Activated naive CD4-positive, alpha-beta T cell treated with anti-CD3 and anti-CD28 coated beads, Interleukin-2, amount 50 U/mL, for 16 hours (primary cell): Measurements from ENCODE around the gene ST3GAL5.
"Not testable (repeated sequence)": the region's sequence is repeated elsewhere in the genome, so short reads cannot be mapped to it uniquely, and the experiment has no call there.

Experiments
- DNase-seq: peaks from one replicate; pipeline ENCODE4 v3.0.0-alpha.2; 2020

Gene ST3GAL5

GRCh38 chr2:85888684-85889626 lies at the start of gene ST3GAL5:
ST3GAL5 (minus strand) TSS chr2:85888990; CDS start chr2:85888905, 85 bp downstream.
- peak; percentile 93 for DNase-seq

DNA sequence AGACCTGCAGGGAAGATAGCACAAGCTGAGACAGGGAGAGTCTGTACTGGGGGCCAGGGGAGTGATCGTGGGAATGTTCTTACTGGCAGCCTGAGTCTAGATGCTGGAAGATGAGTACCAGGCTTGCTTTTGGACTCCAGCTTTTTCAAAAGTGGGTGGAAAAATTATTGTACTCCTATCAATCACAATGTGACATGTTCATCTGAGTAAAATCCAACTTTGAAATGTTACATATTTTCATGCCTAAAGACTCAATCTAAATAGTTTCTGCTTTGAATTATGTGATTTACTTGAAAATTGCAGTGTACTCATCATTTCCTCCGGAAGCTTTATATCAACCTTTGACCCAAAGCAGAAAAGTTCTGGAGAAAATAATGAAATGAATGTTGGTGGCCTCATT lies 49.7 kb upstream of the ST3GAL5 start:
- DNase-seq: no peak

- no peak for DNase-seq
Measured at GRCh38 chr2:85937069-85937439, 48.3 kb upstream of the ST3GAL5 start.

DNA sequence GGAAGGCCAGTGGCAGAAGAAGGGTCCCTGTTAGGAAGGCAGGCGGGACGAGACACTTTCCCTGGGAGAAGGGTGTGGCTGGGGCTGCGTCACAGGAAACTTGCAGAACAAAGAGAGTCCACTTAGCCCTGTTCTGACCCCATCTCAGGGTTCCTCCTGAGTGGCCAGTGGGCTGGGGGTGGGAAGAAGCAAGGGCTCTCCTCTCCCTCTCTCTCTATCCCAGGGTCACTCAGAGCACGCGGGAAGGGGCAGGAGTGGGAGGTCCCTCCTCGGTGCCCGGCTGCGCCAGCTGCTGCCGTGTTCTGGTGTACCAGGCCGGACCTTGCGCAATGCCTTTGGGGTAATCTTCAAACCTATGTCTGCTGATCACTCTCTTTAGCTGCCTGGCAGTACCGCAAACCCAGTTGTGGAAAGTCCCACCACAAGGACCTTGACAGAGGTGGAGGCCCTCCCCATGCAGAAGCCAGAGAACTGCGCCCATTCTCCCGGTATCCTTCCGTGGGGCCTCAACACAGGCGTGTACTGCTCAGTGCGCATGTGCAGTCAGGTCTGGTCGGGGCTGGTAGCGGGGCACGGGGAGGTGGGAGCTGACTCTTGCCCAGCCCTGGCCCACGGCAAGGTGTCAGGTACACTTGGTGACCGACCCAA lies 47.8 kb upstream of the ST3GAL5 start:
- DNase-seq: no peak

- DNase-seq: no peak
Measured at GRCh38 chr2:85935746-85936208, 47.0 kb upstream of the ST3GAL5 start.

DNA sequence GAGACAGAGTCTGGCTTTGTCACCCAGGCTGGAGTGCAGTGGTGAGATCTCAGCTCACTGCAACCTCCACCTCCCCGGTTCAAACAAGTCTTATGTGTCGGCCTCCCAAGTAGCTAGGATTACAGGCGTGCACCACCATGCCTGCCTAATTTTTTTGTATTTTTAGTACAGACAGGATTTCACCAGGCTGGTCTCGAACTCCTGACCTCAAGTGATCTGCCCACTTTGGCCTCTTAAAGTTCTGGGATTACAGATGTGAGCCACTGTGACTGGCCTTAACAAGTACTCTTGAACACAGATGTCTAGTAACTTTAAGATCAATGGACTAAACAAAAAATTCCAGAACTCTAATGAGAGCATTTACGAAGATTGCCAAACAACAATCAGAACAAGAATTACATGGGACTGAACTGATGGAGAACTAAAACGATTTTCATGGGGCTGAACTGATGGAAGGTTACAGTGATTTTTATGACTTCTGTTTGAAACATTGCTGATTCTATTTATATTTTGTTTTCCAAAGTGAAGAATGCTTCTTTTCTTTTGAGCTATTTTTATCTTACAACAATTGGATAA lies 46.5 kb upstream of the ST3GAL5 start:
- no peak for DNase-seq

GRCh38 chr2:85933753-85934594 lies 45.2 kb upstream of the ST3GAL5 start:
- DNase-seq: no peak

- not testable (repeated sequence) for DNase-seq
Measured at GRCh38 chr2:85931151-85931550, 42.4 kb upstream of the ST3GAL5 start.

- DNase-seq: no peak
Measured at GRCh38 chr2:85930129-85931124, 41.6 kb upstream of the ST3GAL5 start.

DNA sequence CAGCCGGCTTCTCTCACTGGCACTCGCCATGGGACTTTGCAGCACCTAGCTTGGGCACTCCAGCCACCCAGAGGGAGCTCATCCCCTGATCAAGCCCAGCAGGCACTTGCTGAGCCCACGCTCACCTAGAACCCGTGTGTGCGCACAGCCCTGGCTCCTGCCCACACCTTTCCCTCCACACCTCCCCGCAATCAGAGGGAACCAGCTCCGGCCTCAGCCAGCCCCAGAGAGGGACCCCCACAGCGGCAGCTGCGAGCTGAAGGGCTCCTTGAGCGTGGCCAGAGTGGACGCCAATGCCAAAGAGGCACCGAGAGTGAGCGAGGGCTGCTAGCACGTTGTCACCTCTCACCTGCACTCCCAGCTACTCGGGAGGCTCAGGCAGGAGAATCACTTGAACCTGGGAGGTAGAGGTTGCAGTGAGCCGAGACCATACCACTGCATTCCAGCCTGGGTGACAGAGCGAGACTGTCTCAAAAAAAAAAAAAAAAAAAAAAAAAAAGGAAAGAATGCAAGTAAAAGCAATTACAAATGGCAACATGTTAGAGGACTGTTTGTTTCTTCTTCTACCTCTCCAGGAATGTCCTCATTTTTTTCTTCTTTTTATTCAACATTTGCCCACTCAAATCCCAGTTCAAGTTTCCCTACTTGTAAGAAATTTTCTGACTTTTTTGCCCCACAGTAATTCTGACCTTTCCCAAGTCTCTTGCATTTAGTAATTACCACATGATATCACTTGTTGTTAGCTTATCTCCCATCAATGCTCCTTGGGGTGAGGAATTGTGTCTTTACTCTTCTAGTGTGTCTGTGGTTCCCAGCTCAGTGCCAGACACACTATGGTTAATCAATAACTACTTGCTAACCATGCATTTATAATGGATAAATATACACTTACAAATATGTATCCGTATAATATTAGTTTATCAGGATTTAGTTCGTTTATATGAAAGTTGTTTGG lies 40.6 kb upstream of the ST3GAL5 start:
- DNase-seq: no peak

DNA sequence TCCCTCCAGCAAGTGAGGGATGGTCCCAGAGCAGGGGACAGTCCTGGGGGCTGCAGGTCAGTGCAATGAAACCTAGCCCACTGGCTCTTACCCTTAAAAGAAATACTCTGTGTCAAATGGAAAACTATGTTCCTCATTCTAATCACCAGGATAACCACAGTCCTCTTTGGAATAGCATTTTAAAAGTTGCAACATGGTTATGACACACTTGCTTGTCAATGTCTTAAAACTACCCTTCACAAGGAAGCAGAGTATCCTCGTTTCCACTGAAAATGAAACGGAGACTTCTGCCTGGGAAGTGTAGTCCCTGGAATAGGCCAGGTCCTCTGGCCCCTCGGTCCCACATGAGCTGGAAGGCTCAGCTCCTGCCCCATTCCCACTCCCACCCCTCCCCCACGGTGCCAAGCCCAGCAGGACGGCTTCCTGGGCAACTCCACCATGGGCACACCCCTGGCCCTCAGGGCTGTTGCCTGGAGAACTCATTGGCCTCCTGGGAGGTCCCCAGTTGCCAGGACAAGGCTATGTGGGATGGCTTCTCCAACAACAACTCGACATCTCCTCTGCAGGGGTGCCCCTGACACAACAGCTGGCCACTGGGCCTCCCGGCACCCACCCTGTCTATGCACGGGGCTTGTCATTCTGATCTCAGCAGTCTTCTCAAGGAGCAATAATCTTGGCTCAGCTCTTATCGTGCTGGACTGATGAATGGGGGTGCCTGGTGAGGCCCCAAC lies 38.3 kb upstream of the ST3GAL5 start:
- no peak for DNase-seq

DNA sequence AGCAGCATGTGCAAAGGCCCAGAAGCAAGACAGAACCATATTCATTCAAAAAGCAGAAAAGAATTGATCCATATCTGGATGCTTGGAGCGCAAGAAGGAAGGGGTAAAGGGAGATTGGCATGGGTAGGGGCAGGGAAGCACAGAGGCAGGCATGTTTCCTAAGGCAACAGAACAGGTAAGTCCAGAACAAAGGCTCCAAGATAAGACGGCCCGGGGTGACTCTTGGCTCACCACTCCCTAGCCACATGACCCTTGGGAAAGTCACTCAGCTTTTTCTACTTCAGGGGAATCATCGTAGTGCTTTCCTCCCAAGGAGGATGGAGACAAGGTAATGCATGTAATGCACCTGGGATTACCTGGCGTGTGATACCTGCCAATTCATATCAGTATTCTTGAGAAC lies 37.7 kb upstream of the ST3GAL5 start:
- no peak for DNase-seq

DNA sequence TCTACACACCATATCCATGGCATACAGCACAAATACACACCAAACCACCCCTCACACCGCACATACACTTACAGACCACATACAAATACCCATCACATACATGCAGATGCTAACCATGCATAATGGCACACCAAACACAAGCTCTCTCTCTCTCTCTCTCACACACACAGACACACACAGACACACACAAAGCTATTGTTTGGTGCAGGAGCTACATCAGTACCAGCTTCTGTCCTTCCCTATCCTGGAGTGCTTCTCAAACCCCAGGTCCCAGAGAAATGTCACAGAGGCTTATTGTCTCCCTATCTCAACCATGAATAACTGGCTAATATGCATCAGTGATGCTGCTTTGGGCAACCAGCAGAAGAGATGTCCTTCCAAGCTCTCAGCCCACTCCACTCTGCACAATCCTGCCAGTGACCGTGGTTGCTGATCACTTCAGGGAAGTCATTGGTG lies 36.5 kb upstream of the ST3GAL5 start:
- DNase-seq: no peak

DNA sequence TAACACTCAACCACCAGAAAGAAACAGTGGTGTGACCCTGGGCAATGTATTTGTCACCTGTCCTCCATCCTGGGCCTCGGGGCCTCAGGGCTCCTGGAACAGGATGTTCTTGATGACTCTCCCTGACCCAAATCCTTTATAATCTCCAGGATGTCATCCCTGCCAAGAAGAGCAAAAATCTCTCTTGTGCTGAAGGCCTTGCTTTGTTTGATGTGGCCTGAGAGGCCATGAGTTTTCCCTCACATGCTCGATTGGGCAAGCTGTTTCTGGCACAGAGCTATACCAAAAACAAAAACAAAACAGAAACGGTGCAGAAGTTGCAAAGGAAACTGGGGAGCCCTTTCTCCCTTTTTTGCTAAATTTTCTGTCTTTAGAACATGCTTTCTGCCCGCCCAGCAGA lies 35.7 kb upstream of the ST3GAL5 start:
- no peak for DNase-seq

- no peak for DNase-seq
Measured at GRCh38 chr2:85922199-85922598, 33.4 kb upstream of the ST3GAL5 start.

- no peak for DNase-seq
Measured at GRCh38 chr2:85921659-85922058, 32.9 kb upstream of the ST3GAL5 start.

DNA sequence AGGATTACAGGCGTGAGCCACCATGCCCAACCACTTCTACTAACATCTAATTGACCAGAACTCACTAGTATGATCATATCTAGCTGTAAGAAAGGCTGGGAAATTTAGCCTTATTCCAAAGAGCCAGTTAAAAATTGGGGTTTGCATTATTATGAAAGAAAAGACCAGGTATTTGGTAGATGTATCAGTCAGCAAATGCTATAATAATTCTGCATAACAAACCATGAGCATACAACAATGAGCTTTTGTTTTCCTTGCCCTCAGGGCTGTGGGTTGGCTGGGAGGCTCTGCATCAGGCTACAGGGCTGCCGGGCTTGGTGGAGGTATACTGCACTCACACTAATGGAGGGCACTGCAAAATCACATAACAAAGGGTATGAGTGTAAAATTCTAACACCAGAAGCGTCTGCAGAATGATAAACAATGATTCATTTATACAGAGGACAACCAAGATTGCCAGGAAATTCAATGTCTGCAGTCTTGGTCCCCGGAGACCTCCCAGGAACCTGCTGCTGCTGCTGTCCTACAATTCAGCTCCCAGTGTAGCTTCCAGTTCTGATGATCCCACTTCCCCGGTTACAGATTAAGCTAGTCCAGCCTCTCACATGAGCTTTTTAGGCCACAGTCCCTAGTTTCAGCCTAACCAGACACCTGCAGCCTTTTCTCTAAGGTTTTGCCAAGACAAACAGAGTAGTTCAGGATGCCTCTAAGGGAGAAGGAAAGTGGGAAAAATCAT lies 32.2 kb upstream of the ST3GAL5 start:
- no peak for DNase-seq

GRCh38 chr2:85917887-85918795 lies 29.4 kb upstream of the ST3GAL5 start:
- DNase-seq: no peak
